IPS-NIHi7 (cell line): Measurements from ENCODE around the gene LIPA.
"Not testable (repeated sequence)": the region's sequence is repeated elsewhere in the genome, so short reads cannot be mapped to it uniquely, and the experiment has no call there.

Experiments used
- DNase-seq: peaks from one replicate; pipeline ENCODE4 v3.0.0; 2012; ENCODE audit warnings: mixed read lengths; ENCODE audit errors: extremely low spot score

LIPA gene

DNA sequence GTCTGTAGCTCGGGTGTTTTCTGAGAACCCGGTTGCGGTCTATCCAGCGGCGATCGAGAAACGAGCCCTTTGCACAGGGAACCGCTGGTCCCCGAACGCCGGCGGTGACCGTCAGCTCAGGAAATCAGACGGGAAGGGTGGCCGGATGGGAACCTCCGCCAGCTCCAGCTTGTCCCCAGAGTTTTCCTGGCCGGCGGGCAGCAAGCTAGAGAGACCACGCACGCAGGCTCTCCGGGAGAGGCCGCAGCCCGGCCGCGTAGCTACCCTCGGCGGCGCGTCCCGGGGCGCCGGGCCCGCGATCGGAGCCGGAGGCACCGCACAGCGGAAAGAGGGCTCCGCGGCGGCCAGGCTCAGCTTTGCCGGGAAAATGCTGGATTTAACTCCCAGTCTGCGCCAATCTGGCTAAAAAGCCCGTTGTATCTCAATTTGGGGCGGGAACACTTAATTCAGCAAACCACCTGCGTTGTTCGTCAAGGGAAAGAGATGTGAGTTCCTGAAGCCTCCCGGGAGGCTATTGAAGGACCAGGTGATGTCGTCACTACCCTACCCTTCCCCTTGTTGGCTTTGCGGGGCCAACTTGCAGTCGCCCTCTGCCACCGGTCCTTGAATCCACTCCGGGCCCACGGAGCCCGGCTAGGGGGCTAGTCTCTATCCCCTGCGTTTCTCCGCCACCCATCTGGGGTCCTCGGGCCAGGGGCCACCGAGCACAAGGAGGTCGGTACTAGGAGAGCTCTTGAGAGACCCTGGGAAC is 43.6 kb downstream of the LIPA start:
- peak; percentile 52 for DNase-seq

DNA sequence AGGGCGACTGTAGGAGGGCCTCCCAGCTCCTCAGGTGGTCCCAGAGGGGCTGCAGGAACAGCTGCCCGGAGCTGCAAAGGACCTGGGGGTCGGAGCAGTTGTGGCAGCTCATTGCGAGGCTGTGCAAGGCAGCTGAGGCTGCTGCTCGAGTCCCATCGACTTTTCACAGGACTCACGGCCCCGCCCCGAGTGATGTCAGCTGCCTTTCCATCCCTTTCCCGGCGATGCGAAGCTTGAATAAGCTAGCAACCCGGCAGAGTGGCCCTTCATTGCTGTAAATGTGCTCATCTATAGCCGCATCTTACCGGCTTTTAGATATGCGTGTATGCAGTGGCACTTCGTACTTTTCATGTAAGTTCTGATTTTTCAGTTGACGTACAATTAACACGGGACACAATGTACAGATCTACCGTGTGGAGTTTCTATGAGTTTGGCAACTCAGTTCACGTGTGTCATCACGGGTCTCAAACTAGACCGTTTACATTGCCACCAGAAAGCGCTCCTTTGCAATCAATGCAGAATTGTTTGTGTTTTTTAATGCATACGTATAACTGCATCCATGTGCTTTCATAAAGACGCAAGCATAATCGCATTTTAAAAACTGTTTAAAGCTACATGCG is 44.3 kb downstream of the LIPA start, which contains the start of gene CH25H:
CH25H (minus strand) TSS at position 137 of the 620 bp plus-strand sequence; CDS start at position 112, 25 bp downstream.
- peak; percentile 60 for DNase-seq

- DNase-seq: no peak
Measured at GRCh38 chr10:89206402-89207180, 45.0 kb downstream of the LIPA start.

DNA sequence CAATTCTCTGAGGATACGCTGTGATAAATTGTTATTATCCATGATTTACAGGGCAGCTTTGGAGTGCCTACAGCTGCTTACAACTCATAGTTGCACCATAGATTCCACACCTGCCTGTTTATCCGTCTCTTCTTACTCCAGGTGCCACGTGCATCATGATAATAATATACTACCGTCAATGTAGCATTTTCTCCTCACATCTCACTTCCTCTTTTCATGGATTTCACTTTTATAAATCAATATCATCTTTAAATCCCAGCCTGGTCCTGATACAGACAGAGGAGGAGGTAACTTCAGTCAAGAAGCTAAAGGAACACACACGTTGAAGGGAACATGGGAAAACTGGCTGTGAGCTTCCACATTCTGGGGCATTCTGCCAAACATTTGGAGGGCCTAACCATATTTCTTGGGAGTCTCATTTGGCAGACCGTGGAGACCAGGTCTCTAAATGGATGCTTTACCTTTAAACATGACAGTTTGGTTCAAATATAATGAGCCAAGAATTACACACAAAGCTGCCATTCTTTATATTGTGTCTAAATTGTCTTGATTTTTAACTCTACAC is 46.9 kb downstream of the LIPA start:
- DNase-seq: no peak

DNA sequence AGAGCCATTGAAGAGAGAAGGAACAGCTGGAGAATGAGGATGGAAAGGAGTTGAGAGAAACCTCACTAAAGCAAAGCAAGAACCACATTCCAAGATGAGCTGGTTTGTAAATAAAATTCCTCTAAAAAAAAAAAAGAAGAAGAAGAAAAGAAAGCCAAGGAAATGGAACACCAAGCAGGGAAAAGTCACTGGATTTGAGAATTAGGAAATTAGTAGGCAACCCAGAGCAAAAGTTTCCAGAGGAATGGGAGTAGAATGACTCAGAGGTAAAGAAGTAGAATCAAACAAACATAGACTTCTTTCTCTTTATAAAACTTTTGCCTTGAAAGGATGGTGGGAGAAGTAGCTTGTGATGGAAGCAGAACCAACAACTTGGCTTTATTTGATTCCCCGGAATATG is 48.3 kb downstream of the LIPA start:
- DNase-seq: no peak

- no peak for DNase-seq
Measured at GRCh38 chr10:89202033-89202425, 49.5 kb downstream of the LIPA start.

GRCh38 chr10:89201345-89202032 is 50.1 kb downstream of the LIPA start:
- no peak for DNase-seq

DNA sequence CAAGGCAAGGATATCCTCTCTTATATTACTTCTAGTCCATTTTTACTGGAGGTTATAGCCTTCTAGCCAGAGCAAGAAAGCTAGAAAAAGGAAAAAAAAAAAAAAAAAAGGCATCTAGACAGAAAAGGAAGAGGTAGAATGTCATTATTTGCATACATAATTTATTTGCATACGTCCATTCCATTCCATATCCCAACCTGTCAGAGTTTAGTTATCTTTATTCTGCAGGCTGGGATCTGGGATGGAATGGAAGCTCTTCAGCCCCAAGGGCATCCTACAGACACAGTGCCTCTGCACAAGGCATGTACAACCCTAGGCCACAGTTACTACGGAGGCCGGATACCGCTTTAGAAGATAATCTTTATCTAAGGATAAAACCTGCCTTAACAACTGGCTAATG is 54.1 kb downstream of the LIPA start:
- DNase-seq: no peak

- not testable (repeated sequence) for DNase-seq
Measured at GRCh38 chr10:89191301-89191700, 60.3 kb downstream of the LIPA start.

DNA sequence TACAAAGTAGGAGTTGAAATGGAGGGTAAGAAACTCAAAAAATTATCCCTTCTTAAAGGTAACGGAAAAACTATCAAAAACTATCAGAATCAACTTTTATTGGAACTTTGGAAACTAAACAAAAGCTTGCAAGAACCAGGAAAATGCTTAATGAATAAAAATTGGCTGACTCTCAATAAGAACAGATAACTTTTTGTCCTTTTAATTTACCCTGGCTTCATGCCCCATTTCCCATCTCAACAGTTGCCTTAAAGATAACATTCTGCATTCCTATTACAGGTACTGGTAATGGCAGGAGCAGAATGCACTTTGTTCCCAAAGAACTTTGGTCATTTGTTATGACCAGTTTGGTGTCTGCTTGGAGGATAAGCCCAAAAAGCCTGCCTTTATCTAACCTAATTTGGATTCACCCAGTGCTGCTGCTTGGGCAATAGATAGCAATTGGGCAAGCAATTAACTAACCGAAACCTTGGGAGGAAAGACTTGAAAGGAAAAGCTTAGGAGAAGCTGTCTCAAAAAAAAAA is 62.3 kb downstream of the LIPA start:
- no peak for DNase-seq

DNA sequence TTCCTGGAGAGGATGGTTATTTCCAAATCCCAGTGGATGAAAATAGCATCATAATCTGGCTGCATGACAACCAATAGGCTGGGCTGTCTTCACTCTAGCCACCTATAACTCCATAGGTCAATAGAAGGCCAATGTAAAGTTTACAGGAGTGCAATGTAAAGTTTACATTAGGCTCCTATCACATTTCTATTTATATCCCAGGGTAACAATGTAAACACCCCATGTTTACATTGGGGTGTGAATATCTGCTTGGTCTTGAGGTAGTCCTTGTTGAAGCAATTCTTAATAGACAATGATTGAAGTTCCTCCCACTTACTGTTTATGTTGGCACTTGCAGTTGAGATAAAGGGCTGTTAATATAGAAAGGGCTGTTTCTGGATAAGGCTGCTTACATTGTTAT is 65.9 kb downstream of the LIPA start:
- no peak for DNase-seq

DNA sequence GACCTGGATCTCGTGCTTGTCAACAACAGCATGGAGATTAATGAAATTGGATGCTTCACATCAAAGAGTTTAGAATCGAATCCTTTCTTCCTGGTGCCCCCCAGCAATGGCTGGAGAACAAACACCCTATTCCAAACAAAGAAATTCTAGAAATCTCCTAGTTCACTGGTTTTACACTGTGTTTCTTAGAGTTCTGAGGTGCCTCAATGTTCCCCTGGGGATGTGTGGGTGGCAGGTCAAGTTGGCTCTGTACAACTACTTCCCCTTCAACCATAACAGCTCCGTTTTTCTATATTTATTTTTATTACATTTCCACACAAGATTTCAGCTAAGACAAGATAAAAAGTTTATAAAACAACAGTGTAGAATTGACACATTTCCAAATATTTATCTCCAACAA is 66.9 kb downstream of the LIPA start:
- no peak for DNase-seq

- DNase-seq: no peak
Measured at GRCh38 chr10:89183571-89183970, 68.0 kb downstream of the LIPA start.

GRCh38 chr10:89182894-89183293 is 68.7 kb downstream of the LIPA start:
- no peak for DNase-seq

DNA sequence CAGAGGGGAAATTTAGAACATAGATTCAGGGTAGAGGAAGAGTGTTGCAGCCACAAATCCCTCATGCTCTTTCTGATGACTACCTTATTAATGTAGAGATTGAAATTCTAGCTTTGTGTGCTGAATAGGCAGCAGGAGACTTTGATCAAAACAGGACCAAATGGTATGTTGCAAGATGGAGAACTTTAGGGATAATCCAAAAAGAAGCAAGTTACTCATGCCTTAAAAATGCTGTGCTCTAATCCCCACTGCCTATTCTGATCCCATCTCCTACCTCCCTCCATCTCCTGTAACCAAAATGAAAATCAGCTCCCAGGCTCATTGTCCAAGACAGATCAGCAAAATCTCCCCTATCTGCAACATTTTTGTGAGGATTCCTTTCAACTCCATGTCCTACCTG is 75.8 kb downstream of the LIPA start:
- DNase-seq: no peak

DNA sequence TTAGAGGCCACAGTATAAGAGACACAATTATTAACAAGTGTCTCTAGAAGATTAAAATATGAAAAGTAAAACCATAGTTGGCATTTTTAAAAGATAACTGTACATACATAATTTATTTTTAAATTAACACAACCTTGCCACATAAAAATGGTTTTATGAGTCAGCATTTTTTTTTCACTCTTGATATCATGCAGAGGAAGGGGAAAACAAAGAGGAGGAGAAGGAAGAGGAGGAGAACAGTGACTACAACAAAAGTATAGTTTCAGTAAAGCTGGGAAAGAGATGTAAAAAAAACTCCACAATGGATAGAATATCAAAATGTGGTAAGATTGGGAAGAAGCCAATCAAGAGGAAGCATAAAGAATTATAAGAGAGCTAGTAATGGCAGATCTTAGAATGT is 78.5 kb downstream of the LIPA start:
- no peak for DNase-seq

DNA sequence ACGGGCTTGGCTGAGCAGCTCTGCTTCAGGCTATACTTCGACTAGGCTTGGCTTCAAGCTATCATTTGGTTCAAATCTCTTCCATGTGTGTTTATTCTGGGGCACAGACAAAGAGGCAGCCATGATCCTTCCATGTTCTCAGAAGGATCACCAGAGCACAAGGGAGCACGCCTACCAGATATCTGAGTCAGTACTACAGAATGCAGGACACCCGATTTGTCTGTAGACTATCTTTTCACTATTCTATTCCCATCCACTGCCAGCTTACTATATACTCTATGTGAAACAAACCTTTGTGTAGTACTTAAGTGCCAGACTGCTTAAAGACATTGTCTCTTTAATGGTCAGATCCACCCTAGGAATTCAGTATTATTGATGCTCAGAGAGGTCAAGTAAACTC is 79.6 kb downstream of the LIPA start:
- no peak for DNase-seq

DNA sequence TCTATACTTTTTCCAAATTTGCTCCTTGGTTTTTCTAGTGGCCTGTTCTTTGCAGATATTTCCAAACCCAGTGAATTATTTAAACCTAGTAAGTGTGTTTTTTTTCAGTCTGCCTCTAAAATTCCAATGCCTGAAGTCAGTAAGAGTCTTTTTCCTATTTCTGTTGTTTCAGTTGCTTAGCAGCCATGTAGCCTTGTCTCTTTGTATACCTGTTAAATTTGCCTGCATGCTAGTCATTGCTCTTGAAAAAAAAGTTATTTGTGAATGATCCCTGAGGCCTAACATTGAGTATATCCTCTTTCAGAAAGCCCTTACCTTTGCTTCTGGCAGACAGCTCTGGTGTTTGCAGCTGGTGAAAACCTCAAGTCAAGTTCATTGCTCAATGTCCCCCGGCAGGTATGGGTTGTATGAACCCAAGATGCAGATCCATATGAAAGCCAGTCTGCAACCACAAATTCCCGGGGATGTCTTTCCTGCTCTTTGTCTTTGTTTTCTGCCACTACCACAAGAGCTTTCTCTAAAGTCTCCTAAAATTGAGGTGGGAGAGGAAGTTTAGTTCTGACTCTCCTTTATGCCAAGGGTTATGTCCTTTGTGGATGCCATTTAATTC is 80.2 kb downstream of the LIPA start:
- DNase-seq: no peak

GRCh38 chr10:89168354-89168900 is 83.1 kb downstream of the LIPA start:
- not testable (repeated sequence) for DNase-seq

- DNase-seq: no peak
Measured at GRCh38 chr10:89167915-89168314, 83.7 kb downstream of the LIPA start.

DNA sequence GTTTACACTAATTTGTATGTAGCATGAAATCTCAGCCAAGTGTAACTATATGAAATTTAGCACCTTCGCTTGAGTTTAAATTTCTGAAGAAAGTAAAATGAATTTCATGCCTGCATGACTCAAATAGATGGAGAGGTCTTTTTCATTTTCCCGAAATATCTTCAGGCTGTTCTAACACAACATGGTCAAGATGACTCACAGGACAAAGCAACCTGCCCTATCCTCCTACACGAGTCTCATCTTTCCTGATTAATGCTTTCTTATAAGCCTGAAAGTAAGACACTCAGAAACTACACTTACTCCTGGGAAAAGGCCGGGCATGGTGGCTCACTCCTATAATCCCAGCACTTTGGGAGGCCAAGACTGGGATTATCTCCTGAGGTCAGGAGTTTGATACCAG is 85.7 kb downstream of the LIPA start:
- DNase-seq: no peak
